HG02840 (cell line): ENCODE measurements around the gene JAK3.

Source experiments
- ATAC-seq: cut with Tn5 transposase; IDR thresholded peaks from one replicate; pipeline ENCODE4 v1.9.1; 2021; ENCODE audit warnings: mild to moderate bottlenecking, moderate library complexity, moderate number of reproducible peaks; ENCODE audit not compliant: unreplicated experiment, low FRiP score

Gene JAK3

DNA sequence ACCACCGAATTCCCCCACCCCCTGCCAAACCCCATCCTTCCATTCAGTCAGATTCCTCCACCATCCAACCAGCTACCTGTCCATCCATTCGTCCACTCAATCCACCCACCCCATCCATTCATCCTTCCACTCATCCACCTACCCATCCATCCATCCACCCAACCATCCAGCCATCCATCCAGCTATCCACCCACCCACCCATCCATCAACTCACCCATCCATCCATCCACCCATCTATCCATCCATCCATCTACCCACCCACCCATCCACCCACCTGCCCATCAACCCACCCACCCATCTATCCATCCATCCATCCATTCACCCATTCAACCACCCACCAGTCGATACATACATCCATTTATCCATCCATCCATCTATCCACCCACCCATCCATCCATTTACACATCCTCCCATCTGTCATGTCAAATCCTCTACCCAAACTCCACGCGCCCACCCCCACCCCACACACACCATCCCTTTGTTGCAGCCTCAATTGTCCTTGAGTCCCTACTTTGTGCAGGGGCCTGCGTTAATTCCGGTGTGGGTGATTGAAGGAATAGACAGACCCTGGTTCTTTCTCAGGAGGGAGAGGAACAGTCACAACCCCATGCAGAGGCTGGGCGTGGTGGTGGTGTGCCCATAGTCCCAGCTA is 18.7 kb upstream of the JAK3 start:
- no peak for ATAC-seq

DNA sequence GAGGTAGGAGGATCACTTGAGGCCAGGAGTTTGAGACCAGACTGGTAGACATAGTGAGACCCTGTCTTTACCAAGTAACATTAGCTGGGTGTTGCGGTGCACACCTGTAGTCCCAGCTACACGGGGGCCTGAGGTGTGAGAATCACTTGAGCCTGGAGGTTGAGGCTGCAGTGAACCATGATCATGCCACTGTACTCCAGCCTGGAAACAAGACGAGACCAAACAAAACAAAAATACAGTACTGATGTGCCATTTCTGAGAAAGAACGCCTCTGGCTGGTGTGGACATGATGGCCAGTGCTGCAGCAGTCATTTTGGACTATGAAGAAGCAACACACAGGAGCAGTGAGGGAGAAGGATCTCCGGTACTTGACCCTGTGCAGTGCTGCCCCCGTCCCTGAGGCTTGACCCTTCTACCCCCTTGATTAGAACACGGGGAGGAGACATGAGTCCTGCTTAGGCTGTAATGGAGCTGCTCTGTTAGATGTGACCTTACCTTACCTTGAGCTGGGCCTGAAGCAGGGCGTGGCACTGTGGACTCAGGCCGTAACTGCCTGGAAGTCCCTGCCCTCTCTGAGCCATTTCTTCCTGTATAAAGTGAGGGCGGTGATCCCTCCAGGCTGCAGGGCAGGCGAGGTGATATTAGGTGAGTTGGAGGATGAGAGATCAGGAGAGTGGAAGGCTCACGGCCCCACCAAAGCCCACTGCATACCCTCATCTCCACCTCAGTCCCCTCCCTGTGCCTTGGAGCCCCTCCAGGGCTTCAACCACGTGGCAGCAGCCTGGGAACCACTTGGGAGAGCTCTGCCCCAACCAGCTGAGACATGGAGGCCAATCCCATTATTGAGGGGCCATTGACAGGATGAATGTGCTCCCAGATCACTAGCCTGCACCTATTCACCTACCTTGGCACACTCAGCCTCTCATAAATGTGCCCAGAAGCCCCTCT is 17.9 kb upstream of the JAK3 start:
- no peak for ATAC-seq

DNA sequence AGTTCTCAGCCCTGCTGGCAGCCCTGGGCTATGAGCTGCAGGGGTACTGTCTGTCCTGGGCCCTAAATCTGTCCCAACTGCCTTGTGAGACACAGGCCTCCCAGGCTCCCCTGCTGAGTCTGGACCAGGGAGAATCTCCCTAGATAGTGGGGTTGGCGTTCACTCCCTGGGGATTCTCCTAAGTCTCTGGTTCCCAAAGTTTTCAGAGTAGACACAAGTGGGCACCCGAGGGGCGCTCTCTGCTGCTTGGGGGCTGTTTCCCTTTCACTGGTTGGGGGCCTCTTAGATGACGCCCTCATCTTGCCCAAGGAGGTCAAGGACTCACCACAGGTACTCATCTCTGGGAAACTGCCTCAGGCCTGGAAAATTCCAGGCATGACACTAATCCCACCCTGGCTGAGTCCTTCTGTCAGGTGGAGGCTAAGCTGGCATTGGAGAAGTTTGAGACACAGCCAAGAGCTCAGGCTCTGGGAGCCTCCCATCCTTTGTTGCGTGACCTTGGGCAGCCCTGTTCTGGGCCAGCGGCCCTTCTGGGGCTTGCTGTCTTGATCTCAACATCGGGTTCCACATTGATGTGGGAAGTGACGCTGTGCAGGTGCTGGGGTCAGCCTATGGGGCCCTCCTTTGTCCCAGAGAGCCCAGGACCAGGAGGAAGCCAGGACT is 15.9 kb upstream of the JAK3 start:
- ATAC-seq = no peak

DNA sequence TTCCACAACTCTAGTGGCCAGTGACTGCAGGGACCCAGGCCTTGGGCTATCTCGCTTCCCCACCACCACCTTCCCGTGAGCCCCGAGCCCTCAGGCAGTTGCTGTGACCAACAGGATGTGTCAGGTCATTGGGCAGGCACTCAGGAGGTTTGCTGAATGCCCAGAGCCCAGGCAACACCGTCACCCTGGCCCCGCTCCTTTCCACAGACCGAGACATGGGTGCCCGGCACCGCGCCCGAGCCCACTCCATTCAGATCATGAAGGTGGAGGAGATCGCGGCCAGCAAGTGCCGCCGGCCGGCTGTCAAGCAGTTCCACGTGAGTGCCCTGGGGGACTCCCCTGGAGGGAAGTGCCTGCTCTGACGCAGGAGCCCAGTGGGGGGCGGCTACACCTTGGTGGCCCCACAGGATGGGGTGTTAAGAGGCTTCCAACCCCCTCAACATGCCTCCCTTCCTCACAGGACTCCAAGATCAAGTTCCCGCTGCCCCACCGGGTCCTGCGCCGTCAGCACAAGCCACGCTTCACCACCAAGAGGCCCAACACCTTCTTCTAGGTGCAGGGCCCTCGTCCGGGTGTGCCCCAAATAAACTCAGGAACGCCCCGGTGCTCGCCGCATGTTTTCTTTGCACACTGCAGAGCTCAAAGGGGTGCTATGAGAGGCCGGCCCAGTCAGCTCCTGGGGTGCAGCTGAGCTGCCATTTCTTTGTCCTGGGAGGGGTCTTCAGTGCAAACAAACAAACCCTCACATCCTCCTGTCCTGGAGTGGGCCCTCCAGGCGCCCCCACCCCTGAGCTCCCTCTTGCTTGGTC is 15.1 kb upstream of the JAK3 start:
- ATAC-seq = no peak

DNA sequence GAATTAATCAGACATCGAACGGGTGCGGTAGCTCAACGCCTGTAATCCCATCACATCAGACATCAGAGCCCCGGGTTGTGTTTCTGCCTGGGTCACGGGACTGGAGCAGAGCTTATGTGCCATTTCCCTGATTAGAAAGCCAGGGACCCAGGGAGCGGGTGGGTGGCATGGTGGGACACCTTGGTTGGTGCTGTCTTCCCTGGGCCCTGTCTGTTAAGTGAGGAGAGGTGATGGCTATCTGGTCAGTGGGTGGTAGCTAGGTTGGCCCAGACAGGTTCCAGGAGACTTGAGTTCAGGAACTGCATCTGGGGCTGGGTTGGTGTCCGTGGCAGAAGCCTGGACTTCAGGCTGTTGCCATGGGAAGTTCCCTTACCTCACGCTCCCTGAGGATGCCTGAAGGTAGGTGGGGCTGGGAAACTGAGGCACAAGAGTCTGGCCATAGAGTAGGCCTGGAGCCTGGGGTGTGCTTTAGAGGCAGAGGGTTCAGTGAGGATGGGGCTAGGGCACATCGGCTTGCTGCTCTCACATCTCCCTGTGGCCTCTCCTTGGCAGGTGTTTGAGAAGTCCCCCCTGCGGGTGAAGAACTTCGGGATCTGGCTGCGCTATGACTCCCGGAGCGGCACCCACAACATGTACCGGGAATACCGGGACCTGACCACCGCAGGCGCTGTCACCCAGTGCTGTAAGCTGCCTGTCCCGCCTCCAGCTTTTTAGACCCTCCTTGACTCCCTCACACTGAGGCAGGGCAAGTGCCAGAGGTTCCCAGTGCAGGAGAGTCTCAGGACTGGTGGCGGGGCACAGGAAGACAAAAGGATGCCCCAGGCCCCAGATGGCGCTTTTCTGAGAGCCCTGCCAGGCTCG is 14.0 kb upstream of the JAK3 start:
- no peak for ATAC-seq

DNA sequence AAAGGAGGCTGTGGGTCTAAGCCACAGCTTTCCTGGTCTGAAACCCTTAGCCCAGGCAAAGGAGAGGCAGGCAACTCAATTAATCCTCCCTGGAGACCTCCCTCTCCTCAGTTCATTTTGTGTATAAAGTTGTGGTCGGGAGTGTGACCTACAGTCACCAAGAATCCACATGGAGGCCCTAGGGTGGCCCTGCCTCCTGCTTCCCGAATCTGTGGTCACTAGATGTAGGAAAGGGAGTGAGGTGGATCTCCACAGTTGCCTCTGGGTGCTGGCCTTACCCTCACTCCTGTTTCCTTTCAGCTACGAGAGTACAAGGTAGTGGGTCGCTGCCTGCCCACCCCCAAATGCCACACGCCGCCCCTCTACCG is 13.2 kb upstream of the JAK3 start:
- ATAC-seq = no peak

DNA sequence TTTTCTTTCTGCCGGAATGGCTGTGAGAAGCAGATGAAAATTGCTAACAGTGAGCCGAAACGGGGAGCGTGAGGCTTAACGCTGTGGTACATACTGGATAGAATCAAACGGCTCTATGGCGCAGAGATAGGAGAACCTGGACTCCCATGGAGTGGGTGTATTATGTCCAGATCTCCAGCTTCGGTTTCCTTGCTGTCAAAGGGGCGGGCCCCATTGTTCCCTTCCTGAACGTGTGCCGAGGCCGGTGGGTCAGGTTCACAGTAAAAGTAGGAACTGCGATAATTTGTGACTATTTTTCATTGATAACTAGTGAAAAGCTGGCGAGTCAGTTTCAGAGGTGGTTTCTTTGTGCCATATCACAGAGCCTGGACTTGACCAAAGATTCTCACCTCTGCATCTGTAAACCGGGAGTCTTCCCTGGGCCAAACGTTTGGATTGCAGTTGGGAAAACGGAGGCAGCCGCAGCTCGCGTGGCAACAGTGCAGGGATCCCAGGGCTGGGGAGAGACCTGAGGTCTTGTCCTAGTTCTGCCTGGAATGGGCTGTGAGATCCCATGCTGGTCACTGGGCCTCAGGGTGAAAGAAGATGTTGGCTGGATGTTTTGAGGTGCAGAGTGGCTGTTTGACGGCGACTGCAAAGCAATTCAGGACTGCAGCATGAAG is 12.7 kb upstream of the JAK3 start:
- no peak for ATAC-seq

DNA sequence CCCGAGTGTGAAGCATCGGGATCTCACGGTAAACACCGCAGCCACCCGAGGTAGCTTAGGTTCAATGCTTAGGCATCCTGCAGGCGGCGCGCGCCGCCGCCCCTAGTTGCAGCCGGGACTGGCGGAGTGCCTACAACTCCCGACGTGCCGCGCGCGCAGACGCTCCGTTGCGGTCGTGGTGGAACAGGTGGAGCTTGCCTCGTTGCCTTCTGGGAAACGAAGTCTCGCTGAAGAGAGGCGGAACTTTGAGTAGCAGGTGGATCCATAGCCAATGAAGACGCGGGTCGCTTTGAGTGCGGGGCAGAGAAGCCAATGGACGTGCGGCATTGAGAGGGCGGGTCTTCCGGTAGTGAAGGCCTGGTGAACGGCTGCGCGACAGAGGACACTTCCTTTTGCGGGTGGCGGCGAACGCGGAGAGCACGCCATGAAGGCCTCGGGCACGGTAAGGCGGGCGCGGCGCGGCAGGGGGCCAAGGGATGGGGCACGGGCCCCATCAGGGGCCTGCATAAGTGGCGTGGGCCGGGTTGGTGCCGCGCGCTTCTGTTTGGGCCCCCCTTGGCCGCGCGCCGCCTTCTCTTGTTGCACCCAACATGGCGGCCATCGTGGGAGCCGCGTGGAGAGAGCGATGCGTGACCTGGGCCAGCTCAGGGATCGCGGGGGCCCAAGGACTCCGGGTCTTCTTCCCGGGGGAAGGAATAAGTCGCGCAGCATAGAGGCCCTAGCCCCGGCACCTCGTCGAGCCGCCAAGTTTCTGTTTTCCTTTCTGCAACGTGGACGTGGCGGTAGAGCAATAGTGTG is 11.9 kb upstream of the JAK3 start, which contains the start of gene RPL18A:
RPL18A (plus strand) TSS at position 378 of the 798 bp plus-strand sequence; CDS start at position 425, 47 bp downstream.
- ATAC-seq = peak; percentile 94

DNA sequence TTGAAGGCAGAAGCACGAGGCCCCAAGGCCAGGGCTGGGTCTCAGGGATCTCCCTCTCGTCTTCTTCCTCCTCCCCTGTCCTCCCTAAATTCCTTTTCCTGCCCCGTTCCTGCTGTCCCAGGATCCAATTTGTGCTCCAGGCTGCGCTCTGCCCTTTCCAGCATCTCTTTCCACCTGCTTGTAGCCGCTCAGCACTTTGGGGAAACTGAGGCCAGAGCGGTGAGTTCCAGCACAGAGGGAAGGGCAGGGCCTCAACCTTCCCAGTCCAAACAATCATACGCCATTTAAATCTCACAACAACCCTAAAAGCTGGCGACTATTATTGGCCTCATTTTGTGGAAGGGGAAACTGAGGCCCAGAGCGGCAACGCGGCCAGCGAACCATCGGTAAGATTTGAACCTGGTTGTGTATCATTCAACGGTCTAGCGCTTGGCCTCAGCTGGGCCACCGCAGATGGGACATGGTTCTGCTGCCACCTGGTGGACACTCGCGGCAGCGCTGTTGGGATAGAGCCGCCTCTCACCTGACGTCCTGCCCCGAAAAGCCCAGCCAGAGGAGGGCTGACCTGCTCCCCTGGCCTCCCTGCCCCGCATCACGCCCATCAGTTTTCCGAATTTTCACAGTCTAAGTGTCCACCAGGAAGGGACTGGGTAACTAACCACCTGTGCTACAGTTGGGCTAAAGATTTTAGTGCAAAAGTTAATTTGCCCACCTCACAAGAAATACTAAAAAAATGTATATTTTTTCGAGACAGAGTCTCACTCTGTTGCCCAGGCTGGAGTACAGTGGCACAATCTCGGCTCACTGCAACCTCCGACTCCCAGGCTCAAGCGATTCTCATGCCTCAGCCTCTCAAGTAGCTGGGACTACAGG is 7.7 kb upstream of the JAK3 start:
- no peak for ATAC-seq

DNA sequence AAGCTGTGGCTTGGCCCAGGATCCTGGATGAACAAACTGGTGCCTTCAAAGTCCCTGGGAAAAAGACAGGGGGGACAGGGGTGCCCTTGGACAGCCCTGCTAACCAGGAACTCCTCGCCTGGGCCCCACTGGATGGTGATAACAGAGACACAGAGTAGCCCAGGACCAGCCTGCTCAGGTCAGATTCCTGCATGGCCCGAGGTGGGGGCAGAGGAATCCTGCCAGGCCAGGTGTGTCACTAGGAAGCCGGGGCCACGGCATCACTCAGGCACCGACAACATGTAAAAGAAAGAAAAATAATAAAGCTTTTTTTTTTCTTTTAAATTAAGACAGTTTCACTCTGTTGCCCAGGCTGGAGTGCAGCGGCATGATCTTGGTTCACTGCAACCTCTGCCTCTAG is 6.3 kb upstream of the JAK3 start:
- no peak for ATAC-seq

DNA sequence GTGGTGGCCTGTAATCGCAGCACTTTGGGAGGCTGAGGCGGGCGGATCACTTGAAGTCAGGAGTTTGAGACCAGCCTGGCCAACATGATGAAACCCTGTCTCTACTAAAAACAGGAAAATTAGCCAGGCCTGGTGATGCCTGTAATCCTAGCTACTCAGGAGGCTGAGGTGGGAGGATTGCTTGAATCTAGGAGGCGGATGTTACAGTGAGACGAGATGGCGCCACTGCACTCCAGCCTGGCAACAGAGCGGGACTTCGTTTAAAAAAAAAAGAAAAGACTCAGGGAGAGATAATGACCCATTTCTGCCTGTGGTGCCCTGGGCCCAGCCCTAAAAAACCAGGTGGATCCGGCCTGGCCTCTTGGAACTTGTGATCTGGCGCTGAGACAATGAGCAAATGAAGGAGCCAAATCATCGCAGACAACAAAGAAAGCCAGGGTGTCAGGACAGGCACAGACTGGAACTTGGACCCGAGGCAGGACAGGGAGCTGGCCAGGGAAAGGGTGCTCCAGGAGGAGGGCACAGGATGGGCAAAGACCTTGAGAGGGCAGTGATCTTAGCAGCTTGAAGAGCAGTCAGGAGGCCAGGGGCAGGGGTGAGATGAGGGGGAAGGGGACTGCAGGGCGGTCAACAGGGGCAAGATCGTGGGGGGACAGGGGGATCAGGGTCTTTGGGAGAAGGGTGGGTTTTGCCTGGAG is 962 bp upstream of the JAK3 start:
- ATAC-seq = no peak

DNA sequence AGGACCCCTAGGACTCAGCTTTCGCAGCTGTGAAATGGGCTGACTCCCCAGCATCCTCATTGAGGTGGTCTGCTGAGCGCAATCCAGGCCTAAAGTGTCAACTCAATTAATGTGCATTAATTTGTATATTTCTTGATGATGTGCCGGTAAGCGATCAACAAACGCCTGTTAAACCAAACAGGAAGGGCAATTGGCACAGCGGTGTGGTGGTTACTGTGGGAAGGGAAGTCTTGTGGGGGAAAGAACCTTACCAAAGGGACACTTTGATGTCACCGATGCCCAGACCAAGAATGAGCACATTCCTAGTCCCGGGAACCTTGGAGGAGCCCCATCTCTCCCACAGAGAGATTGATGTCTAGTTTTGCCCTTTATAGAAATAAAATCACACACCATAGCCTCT is 1.6 kb downstream of the JAK3 start:
- ATAC-seq = no peak

DNA sequence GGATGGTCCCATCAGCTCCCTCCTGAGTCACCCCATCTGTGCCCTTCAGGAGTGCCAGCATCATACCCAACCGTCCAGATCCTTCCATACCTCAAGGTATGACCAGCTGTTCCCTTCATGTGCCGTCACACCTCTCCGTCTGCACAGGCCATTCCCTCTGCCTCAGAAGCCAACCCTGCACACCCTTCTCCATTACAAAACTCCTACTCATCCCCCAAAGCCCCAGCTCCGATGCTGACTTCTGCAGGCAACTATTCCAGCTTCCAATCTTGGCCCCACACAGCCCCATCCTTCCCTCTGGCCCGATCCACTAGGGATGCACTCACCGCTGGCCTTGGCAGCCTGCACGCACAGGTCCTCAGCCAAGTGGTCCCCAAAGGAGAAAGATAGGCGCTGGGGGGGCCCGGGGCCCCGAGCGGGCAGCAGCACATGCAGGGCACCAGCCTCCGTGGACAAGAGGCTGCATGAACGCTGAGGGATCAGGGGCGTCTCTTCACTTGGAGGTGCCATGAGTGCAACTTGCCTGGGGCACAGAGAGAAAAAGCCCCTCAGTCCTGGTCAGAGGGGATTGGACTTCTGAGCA is 3.8 kb downstream of the JAK3 start:
- no peak for ATAC-seq

DNA sequence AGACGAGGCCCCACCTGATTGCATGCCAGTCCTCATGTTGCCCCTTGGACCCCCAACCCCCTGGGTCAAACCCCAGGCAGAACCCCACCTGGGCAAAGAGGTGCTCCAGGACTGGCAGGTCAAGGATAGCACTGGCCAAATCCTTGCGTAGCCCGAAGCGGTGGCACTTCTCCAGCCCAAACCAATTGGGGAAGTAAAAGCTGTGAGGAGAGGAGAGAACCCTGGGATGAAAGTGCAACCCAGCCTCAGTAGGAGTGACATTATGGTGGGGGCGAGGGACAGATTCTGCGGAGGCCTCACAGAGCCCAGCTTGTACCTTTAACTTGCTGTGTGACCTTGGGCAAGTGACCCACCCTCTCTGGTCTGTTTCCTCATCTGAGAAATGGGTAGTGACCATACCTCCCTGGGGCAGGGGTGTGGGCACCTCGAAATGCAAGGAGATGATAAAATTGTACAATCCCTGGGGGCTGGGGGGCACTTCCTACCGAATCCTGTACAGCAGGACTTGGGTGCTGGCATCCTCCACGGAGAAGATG is 4.4 kb downstream of the JAK3 start:
- ATAC-seq = no peak

DNA sequence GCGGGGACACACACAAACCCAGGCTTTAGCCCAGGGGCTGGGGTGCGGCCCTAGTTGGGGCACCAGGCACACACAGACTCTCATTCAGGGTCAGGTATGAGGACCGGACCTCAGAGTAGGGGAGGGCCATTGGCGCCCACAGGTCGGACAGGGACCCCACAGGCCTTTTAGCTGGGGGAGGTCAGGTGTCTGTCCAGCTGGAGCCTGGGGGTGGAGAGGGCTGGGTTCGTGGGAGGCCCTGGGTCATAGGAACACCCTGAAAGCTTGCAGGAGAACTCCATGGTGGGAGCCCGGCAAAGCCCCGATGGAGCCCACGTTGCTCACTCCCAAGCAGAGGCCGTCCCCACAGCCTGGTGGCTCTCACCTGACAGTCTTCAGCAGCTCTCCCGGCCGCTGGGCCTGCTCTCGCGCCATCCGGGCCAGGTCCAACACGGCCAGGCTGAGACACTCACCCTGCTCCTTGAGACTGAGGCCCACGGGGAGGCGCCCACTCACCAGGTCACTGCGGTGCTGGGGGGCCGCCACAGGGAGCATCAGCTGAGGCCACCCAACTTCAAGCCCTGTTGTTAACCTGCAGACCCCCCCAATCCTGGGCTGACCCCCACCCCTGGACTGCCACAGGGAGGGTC is 5.0 kb downstream of the JAK3 start:
- no peak for ATAC-seq
